H9 (cell line): ENCODE measurements around the gene ST6GALNAC6. TPM values are rescaled to one million over a fixed set of nuclear protein-coding genes. Genes with fewer than 3 reads are reported as not detected.

Experiments used
- DNase-seq: peaks from one replicate; pipeline ENCODE4 v3.0.0-alpha.2; 2017
- H2AFZ ChIP-seq: one replicate; pipeline ENCODE4 v1.6.1; 2013; ENCODE audit warnings: mild to moderate bottlenecking, low read length, control low read depth, moderate library complexity
- H2AK5ac ChIP-seq: 2 replicates; pipeline ENCODE4 v1.6.1; 2013; ENCODE audit warnings: low read length, control low read depth, mixed read lengths; ENCODE audit not compliant: insufficient read length
- H2BK120ac ChIP-seq: one replicate; pipeline ENCODE4 v1.6.1; 2013; ENCODE audit warnings: low read depth, mild to moderate bottlenecking, low read length, control low read depth, inconsistent platforms; ENCODE audit not compliant: poor library complexity, severe bottlenecking
- H2BK12ac ChIP-seq: 2 replicates; pipeline ENCODE4 v1.6.1; 2013; ENCODE audit warnings: low read length, control low read depth, mixed read lengths, low read depth; ENCODE audit not compliant: insufficient read length
- H2BK15ac ChIP-seq: 2 replicates; pipeline ENCODE4 v1.6.1; 2013; ENCODE audit warnings: low read depth, low read length, control low read depth
- H2BK20ac ChIP-seq: one replicate; pipeline ENCODE4 v1.6.1; 2013; ENCODE audit warnings: low read depth, mild to moderate bottlenecking, low read length, control low read depth, inconsistent platforms; ENCODE audit not compliant: poor library complexity, severe bottlenecking
- H2BK5ac ChIP-seq: 2 replicates; pipeline ENCODE4 v1.6.1; 2013; ENCODE audit warnings: low read length, control low read depth, mixed read lengths; ENCODE audit not compliant: insufficient read length
- H3K14ac ChIP-seq: 2 replicates; pipeline ENCODE4 v1.6.1; 2013; ENCODE audit warnings: low read length, control low read depth; ENCODE audit not compliant: insufficient read depth
- H3K18ac ChIP-seq: 2 replicates; pipeline ENCODE4 v1.6.1; 2013; ENCODE audit warnings: low read depth, mild to moderate bottlenecking, mixed read lengths, low read length, control low read depth; ENCODE audit not compliant: insufficient read length
- H3K23ac ChIP-seq: 2 replicates; pipeline ENCODE4 v1.6.1; 2013; ENCODE audit warnings: low read length, control low read depth, mixed read lengths, low read depth; ENCODE audit not compliant: insufficient read length
- H3K23me2 ChIP-seq: 2 replicates; pipeline ENCODE4 v1.6.1; 2013; ENCODE audit warnings: low read depth, mild to moderate bottlenecking, mixed read lengths, low read length, control low read depth; ENCODE audit not compliant: insufficient read length, poor library complexity, severe bottlenecking
- H3K27ac ChIP-seq: 2 replicates; pipeline ENCODE4 v1.5.1; 2013; ENCODE audit warnings: low read length, control low read depth, mixed read lengths, low read depth; ENCODE audit not compliant: insufficient read length
- H3K27me3 ChIP-seq: 2 replicates; pipeline ENCODE4 v1.6.1; 2013; ENCODE audit warnings: low read length, control low read depth, inconsistent platforms; ENCODE audit not compliant: insufficient read depth
- H3K4ac ChIP-seq: 2 replicates; pipeline ENCODE4 v1.6.1; 2013; ENCODE audit warnings: low read depth, mild to moderate bottlenecking, control low read depth, inconsistent platforms, low read length, moderate library complexity
- H3K4me1 ChIP-seq: 2 replicates; pipeline ENCODE4 v1.6.1; 2013; ENCODE audit warnings: low read length, control low read depth, inconsistent platforms; ENCODE audit not compliant: insufficient read depth
- H3K4me2 ChIP-seq: 2 replicates; pipeline ENCODE4 v1.6.1; 2013; ENCODE audit warnings: low read length, control low read depth, mixed read lengths; ENCODE audit not compliant: insufficient read length, insufficient read depth
- H3K56ac ChIP-seq: 2 replicates; pipeline ENCODE4 v1.6.1; 2013; ENCODE audit warnings: low read depth, mild to moderate bottlenecking, mixed read lengths, low read length, control low read depth; ENCODE audit not compliant: insufficient read length
- H3K79me1 ChIP-seq: 2 replicates; pipeline ENCODE4 v1.6.1; 2013; ENCODE audit warnings: low read depth, mild to moderate bottlenecking, moderate library complexity, low read length, control low read depth, inconsistent platforms; ENCODE audit not compliant: insufficient read depth, poor library complexity, severe bottlenecking
- H3K79me2 ChIP-seq: 2 replicates; pipeline ENCODE4 v1.6.1; 2013; ENCODE audit warnings: low read length, control low read depth, inconsistent platforms; ENCODE audit not compliant: insufficient read depth
- H3K9ac ChIP-seq: 2 replicates; pipeline ENCODE4 v1.6.1; 2013; ENCODE audit warnings: low read length, control low read depth, mixed read lengths; ENCODE audit not compliant: insufficient read length; ENCODE audit errors: extremely low read depth
- H3K9me3 ChIP-seq: one replicate; pipeline ENCODE4 v1.6.1; 2013; ENCODE audit warnings: low read depth, low read length, inconsistent platforms; ENCODE audit not compliant: control insufficient read depth
- H3T11ph ChIP-seq: one replicate; pipeline ENCODE4 v1.6.1; 2013; ENCODE audit warnings: mild to moderate bottlenecking, low read length, control low read depth, inconsistent platforms
- H4K20me1 ChIP-seq: one replicate; pipeline ENCODE4 v1.6.1; 2013; ENCODE audit not compliant: control insufficient read depth, insufficient read length, insufficient read depth
- H4K5ac ChIP-seq: 2 replicates; pipeline ENCODE4 v1.6.1; 2013; ENCODE audit warnings: low read depth, mild to moderate bottlenecking, mixed read lengths, low read length, control low read depth; ENCODE audit not compliant: insufficient read length
- H4K8ac ChIP-seq: replicated peaks from 2 replicates; pipeline ENCODE4 v1.6.1; 2013; ENCODE audit warnings: low read length, control low read depth, mixed read lengths, low read depth; ENCODE audit not compliant: insufficient read length
- H4K91ac ChIP-seq: 2 replicates; pipeline ENCODE4 v1.6.1; 2013; ENCODE audit warnings: low read depth, mild to moderate bottlenecking, moderate library complexity, mixed read lengths, low read length, control low read depth; ENCODE audit not compliant: insufficient read length
- H3K27ac Mint-ChIP-seq, 3 experiments: 2 replicates in 2 of 3; 3 replicates in 1 of 3; pipeline ENCODE4 v1.8.0; 2020 to 2021; ENCODE audit warnings: mixed read lengths in 3 of 3, mild to moderate bottlenecking in 1 of 3, moderate library complexity in 1 of 3
- H3K27me3 Mint-ChIP-seq: 2 replicates; pipeline ENCODE4 v1.8.0; 2021; ENCODE audit warnings: low read depth, mild to moderate bottlenecking, moderate library complexity, mixed read lengths
- H3K36me3 Mint-ChIP-seq, 3 experiments: 2 replicates in 2 of 3; 3 replicates in 1 of 3; pipeline ENCODE4 v1.8.0; 2020 to 2021; ENCODE audit warnings: low read depth in 3 of 3, mixed read lengths in 3 of 3; ENCODE audit not compliant: insufficient read depth in 1 of 3
- H3K4me1 Mint-ChIP-seq, 2 experiments: 2 replicates each; pipeline ENCODE4 v1.8.0; 2020; ENCODE audit warnings: mixed read lengths in 2 of 2
- H3K4me3 Mint-ChIP-seq, 2 experiments: 2 replicates in 1 of 2; 3 replicates in 1 of 2; pipeline ENCODE4 v1.8.0; 2020 to 2021; ENCODE audit warnings: mild to moderate bottlenecking in 2 of 2, mixed read lengths in 2 of 2, moderate library complexity in 1 of 2
- H3K9me3 Mint-ChIP-seq, 2 experiments: 2 replicates in 1 of 2; 3 replicates in 1 of 2; pipeline ENCODE4 v1.8.0; 2020; ENCODE audit warnings: mild to moderate bottlenecking in 2 of 2, mixed read lengths in 2 of 2, moderate library complexity in 1 of 2
- CTCF ChIP-seq: fragments of 200-600 bp; sonication (generic); conservative IDR thresholded peaks from 3 replicates; pipeline ENCODE4 v1.8.0; 2021; ENCODE audit warnings: antibody characterized with exemption, mild to moderate bottlenecking
- WGBS: extraction: QIAGEN DNeasy Blood & Tissue Kit; methylation state at CpG from one replicate; pipeline ENCODE4 v1.1.7; 2013; ENCODE audit warnings: missing lambda C conversion rate, low lambda C conversion rate, mixed read lengths; ENCODE audit not compliant: insufficient read length; ENCODE audit errors: extremely low coverage; 5-methylcytosine and 5-hydroxymethylcytosine counted together
- total RNA-seq: library from RNA; stranded (reverse); gene quantifications from 2 replicates; pipeline ENCODE4 v1.2.1, GENCODE V29; 2021

ST6GALNAC6 gene
- total RNA-seq, 1 experiment from 2014 or later, result 29.8 TPM

DNA sequence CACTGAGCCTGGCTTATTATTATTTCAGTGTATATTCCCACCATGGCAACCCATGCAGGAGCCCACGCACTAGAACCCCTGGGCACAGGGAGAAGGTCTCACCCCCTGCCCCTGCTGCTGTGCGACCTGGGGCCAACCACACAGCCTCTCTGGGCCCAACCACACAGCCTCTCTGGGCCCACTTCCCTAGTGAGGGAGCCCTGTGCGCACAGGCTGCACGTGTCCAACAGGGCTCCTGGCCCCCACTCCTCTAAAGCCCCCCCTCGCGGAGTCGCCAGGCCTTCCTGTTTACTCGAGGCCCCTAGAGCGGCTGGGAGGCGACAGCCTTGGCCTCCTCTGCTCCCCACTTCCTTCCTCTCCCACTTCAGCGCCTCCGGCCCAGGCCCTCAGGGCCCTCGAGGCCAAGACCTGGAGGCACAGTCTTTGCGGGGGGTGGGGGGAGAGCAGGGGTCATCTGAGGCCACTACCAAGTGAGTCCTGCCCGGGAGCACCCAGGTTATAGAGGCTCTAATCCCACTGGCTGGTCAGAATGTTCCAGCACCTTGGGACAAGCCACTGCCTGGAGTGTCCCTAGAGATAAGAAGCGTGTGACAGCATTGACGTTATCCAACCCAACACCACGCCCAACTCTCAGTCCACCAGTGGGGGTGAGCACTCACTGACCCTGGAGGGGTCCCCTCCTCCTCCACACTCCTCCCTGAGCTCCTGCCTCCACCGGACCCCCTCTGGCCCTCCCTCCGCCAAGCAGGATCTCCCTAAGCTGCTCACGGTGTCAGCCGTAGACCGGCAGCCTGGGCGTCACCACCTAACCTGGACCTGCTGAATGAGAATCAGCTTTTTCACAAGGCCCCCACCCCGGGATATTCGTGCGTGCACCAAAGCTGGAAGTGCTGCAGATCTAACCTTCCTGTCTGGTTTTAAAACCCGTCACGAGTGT lies 37.1 kb downstream of the ST6GALNAC6 start:
- peaks cover 0 to 2% (median 0%) of the 10 kb centered on the region in 3 experiments; a peak in 1 of 7 replicates for H3K36me3 Mint-ChIP-seq
- H3K27ac Mint-ChIP-seq, result no peak overlapping the region; a peak in 1 of 7 replicates

More for the DNA sequence above, 37.1 kb downstream of the ST6GALNAC6 start:
- H2BK20ac ChIP-seq, result no peak overlapping the region
- H2BK15ac ChIP-seq, result no peak overlapping the region
- H3K14ac ChIP-seq, result no peak overlapping the region
- no peaks in the 10 kb centered on the region for H3K79me1 ChIP-seq
- no peak overlapping the region for H3K56ac ChIP-seq
- no peak for DNase-seq
- H2BK120ac ChIP-seq, result no peak overlapping the region
- H3K9ac ChIP-seq, result no peak overlapping the region
- no peak overlapping the region for H2AFZ ChIP-seq
- no peak overlapping the region for H2AK5ac ChIP-seq
- WGBS, result no CpG with 5 or more reads among the region's 29 CpGs
- H3K4me3 Mint-ChIP-seq, result no peak overlapping the region
- no peak overlapping the region for H3K4ac ChIP-seq
- H3K18ac ChIP-seq, result no peak overlapping the region
- H4K5ac ChIP-seq, result no peak overlapping the region
- H2BK5ac ChIP-seq, result no peak overlapping the region
- no peaks in the 10 kb centered on the region; the same call in none of the 2 replicates for H3K27me3 Mint-ChIP-seq
- H3K79me2 ChIP-seq, result no peaks in the 10 kb centered on the region
- H4K91ac ChIP-seq, result no peak overlapping the region
- H3K27ac ChIP-seq, result no peak overlapping the region
- no peak for TF ChIP-seq CTCF
- H4K20me1 ChIP-seq, result no peaks in the 10 kb centered on the region
- H3K27me3 ChIP-seq, result no peaks in the 10 kb centered on the region
- H3K9me3 Mint-ChIP-seq, result no peaks in the 10 kb centered on the region
- H3K4me1 Mint-ChIP-seq, result peaks cover 4 to 14% of the 10 kb centered on the region in 2 experiments
- peaks cover 3% of the 10 kb centered on the region for H3K23me2 ChIP-seq
- no peak overlapping the region for H3T11ph ChIP-seq
- H3K9me3 ChIP-seq, result no peaks in the 10 kb centered on the region
- no peaks in the 10 kb centered on the region for H3K4me1 ChIP-seq
- no peak overlapping the region for H3K4me2 ChIP-seq
- H4K8ac ChIP-seq, result no peak overlapping the region
- H3K23ac ChIP-seq, result no peak overlapping the region
- H2BK12ac ChIP-seq, result no peak overlapping the region
